ENCODE measurements around the gene LIMK1. TPM values are rescaled to one million over a fixed set of nuclear protein-coding genes. Genes with fewer than 3 reads are reported as not detected.

Gene LIMK1
- total and polyA plus RNA-seq, 9 donors: 7.6 to 38.7 (median 28.8) TPM

- Histone ChIP-seq H3K9me3 (no peaks in the 10 kb centered on the region), H3K4me3 (no peak overlapping the region), H3K27me3 (no peaks in the 10 kb centered on the region), H3K27ac (no peak overlapping the region), H3K36me3 (no peaks in the 10 kb centered on the region), H3K4me1 (ENCODE audit: insufficient read depth) (no peaks in the 10 kb centered on the region)
- TF ChIP-seq EP300 (IDR thresholded peaks at IDR 0.05): no peak
- TF ChIP-seq CTCF (IDR thresholded peaks at IDR 0.05): no peak
- TF ChIP-seq POLR2A (IDR thresholded peaks at IDR 0.05): no peak
- 94 to 98% (median 98%) methylated on average over 2 of the region's 2 CpGs for WGBS, 3 donors
- no peak for DNase-seq
- intact Hi-C loops (cut with DNase I): loop anchor here in 1 of 4 donors (5.0 kb wide), 1 partner anchor 51 kb away; the partner anchor contains the start of gene ELN
Observed at GRCh38 chr7:74078461-74078860, 5.1 kb upstream of the LIMK1 start.

- H3K4me1 ChIP-seq (ENCODE audit: insufficient read depth): peaks cover 6% of the 10 kb centered on the region
- DNase-seq: no peak
- no peak for TF ChIP-seq POLR2A (IDR thresholded peaks at IDR 0.05)
- TF ChIP-seq EP300 (IDR thresholded peaks at IDR 0.05): no peak
- TF ChIP-seq CTCF (IDR thresholded peaks at IDR 0.05): no peak
- intact Hi-C loops (cut with DNase I): loop anchor here in 1 of 4 donors (10.0 kb wide), 1 partner anchor 92 kb away; the partner anchor contains the start of gene EIF4H
- no peaks in the 10 kb centered on the region for H3K27me3 ChIP-seq
- no peaks in the 10 kb centered on the region for H3K36me3 ChIP-seq
- 81 to 85% (median 84%) methylated on average over 9 of the region's 9 CpGs for WGBS, 3 donors
- no peak overlapping the region for H3K27ac ChIP-seq
- H3K4me3 ChIP-seq: no peak overlapping the region
- H3K9me3 ChIP-seq: no peaks in the 10 kb centered on the region
Observed at GRCh38 chr7:74082770-74083116, 861 bp upstream of the LIMK1 start.

- peak overlapping the region; percentile 12 to 51 for H3K27ac ChIP-seq
- intact Hi-C loops (cut with DNase I): loop anchor here in 1 of 4 donors (10.0 kb wide), 1 partner anchor 91 kb away; the partner anchor contains the start of gene EIF4H
- DNase-seq: peak; percentile 54 to 71 (median 64)
- no peak for TF ChIP-seq POLR2A (IDR thresholded peaks at IDR 0.05)
- no peak for TF ChIP-seq EP300 (IDR thresholded peaks at IDR 0.05)
- no peak for TF ChIP-seq CTCF (IDR thresholded peaks at IDR 0.05)
- peaks cover 6% of the 10 kb centered on the region for H3K4me1 ChIP-seq (ENCODE audit: insufficient read depth)
- no peaks in the 10 kb centered on the region for H3K27me3 ChIP-seq
- H3K4me3 ChIP-seq: peak overlapping the region; percentile 84
- no peaks in the 10 kb centered on the region for H3K9me3 ChIP-seq
- WGBS, 3 donors: 1 to 4% (median 1%) methylated on average over 23 to 60 of the region's 61 CpGs
- no peaks in the 10 kb centered on the region for H3K36me3 ChIP-seq
Observed at GRCh38 chr7:74083928-74084721, 521 bp downstream of the LIMK1 start.

- intact Hi-C loops (cut with DNase I): loop anchor here in 1 of 4 donors (10.0 kb wide), 1 partner anchor 90 kb away; the partner anchor contains the start of gene EIF4H
- no peak for TF ChIP-seq EP300 (IDR thresholded peaks at IDR 0.05)
- no peak for TF ChIP-seq CTCF (IDR thresholded peaks at IDR 0.05)
- TF ChIP-seq POLR2A (IDR thresholded peaks at IDR 0.05): no peak
- Histone ChIP-seq H3K9me3 (no peaks in the 10 kb centered on the region), H3K4me1 (ENCODE audit: insufficient read depth) (peaks cover 6% of the 10 kb centered on the region), H3K4me3 (peak overlapping the region; percentile 84), H3K36me3 (no peaks in the 10 kb centered on the region), H3K27ac (peak overlapping the region; percentile 12 to 51), H3K27me3 (no peaks in the 10 kb centered on the region)
- 47 to 59% (median 51%) methylated on average over 6 of the region's 6 CpGs for WGBS, 3 donors
- peak in 4 of 5 donors; percentile 36 to 58 (median 51) for DNase-seq
Observed at GRCh38 chr7:74084722-74085578, 1.3 kb downstream of the LIMK1 start.
